ENCODE results near the gene ALDH4A1. TPM values are rescaled to one million over a fixed set of nuclear protein-coding genes. Genes with fewer than 3 reads are reported as not detected.

ALDH4A1 gene
- total RNA-seq, 1 donor from 2014 or later = 13.8 TPM

DNA sequence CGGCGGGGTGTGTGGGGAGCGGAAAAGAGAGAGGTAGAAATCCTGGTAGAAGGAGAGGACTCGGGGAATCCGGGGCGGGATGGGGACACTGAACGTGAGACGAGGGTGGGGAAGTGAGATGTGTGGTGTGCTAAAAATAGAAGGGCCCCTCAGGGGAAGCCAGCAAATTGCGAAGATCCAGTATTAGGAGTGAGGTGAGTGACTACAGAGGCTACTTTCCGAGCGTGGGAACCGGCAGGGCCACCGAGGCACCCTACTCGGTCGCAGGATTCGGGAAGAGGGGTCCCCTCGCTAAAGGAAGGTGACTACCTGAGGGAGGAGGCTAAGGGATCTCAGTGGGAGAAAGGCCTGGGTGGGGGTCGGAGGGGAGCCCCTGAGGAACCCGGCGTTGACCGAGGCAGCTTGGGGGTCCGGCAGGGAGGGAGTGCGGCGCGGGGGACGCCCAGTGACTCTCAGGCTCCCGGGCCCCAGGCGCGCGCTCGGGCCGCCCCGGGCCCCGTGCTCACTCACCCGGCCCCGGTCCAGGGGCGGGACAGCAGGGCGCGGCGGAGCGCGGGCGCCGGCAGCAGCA, 318 bp downstream of the ALDH4A1 start:
- H3K9me3 Mint-ChIP-seq (ENCODE audit: unreplicated experiment) = no peaks in the 10 kb centered on the region

DNA sequence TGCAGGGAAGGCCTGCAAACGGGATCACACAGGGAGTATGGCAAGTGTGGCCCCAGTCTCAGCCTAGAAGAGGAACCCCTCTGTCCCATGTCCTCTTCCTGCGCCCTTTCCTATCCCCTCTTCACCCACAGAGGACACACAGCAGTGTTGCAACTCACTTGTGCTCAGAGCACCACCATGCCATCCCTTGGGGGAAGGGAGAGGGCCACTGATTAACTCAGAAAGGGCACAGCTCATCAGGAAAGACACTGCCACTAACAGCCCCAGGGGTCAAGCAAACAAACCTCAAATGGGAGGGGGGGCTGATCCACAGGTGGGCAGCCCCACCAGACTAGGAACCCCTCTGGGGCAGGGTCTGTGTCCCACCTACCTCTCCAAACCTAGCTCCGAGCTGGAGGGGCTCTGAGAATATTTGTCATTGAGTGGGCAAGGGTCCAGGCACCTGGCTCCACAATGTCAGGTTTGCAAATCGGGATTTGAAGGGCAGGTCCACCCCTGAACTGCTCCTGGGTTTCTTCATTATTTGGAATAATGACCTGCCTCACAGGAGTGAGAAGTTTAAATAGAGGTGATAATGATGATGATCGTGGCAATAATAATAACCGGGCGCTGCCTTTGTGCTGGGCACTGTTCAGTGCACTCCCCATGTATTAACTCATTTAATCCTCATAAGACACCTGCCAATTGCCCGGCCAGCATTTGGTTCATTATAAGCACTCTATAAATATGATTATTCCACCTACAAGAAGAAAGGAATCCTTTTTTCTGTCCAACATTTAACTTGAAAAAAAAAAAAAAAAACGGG, 1.0 kb downstream of the ALDH4A1 start:
- Histone ChIP-seq H3K4me2 (ENCODE audit: low read length) (peak overlapping the region; percentile 96), H3K4me3 (ENCODE audit: insufficient read depth, low read depth, low read length) (peak overlapping the region; percentile 79), H3K9ac (ENCODE audit: low read length) (peak overlapping the region; percentile 90), H2AFZ (ENCODE audit: low read depth, low read length) (no peak overlapping the region), H3K27me3 (ENCODE audit: insufficient read depth, low read length) (no peaks in the 10 kb centered on the region), H4K20me1 (ENCODE audit: insufficient read depth, low read length) (peaks cover 30% of the 10 kb centered on the region), H3K36me3 (ENCODE audit: insufficient read depth, low read length) (peaks cover 7% of the 10 kb centered on the region), H3K9me3 (ENCODE audit: insufficient read depth, low read depth, low read length) (no peaks in the 10 kb centered on the region), H3K79me2 (ENCODE audit: insufficient read depth, low read length) (peaks cover 8% of the 10 kb centered on the region), H3K4me1 (ENCODE audit: insufficient read depth, low read length) (peaks cover 14% of the 10 kb centered on the region), H3K27ac (ENCODE audit: low read depth, low read length) (no peak overlapping the region)
- H3K27ac Mint-ChIP-seq (ENCODE audit: unreplicated experiment) = peak overlapping the region; percentile 94
- TF ChIP-seq CTCF (IDR thresholded peaks at IDR 0.05; ENCODE audit: insufficient read depth, low read depth, low read length) (no peak), EZH2 (IDR thresholded peaks at IDR 0.05; ENCODE audit: insufficient read depth, low read length) (no peak)
- H3K27me3 Mint-ChIP-seq (ENCODE audit: low read depth, unreplicated experiment) = no peaks in the 10 kb centered on the region
- DNase-seq (ENCODE audit: low read depth) (no peak), FAIRE-seq (no peak)
- H3K36me3 Mint-ChIP-seq (ENCODE audit: low read depth, unreplicated experiment) = peaks cover 8% of the 10 kb centered on the region
- H3K4me1 Mint-ChIP-seq (ENCODE audit: low read depth, unreplicated experiment) = no peaks in the 10 kb centered on the region
- peak overlapping the region; percentile 97 for H3K4me3 Mint-ChIP-seq (ENCODE audit: unreplicated experiment)
- no peaks in the 10 kb centered on the region for H3K9me3 Mint-ChIP-seq (ENCODE audit: unreplicated experiment)

More for the DNA sequence above, 318 bp downstream of the ALDH4A1 start:
- no peaks in the 10 kb centered on the region for H3K4me1 Mint-ChIP-seq (ENCODE audit: low read depth, unreplicated experiment)
- Histone ChIP-seq H3K4me2 (ENCODE audit: low read length) (peak overlapping the region; percentile 96), H3K79me2 (ENCODE audit: insufficient read depth, low read length) (peaks cover 8% of the 10 kb centered on the region), H4K20me1 (ENCODE audit: insufficient read depth, low read length) (peaks cover 35% of the 10 kb centered on the region), H3K27me3 (ENCODE audit: insufficient read depth, low read length) (no peaks in the 10 kb centered on the region), H3K36me3 (ENCODE audit: insufficient read depth, low read length) (peaks cover 11% of the 10 kb centered on the region), H3K9ac (ENCODE audit: low read length) (peak overlapping the region; percentile 90), H3K27ac (ENCODE audit: low read depth, low read length) (peak overlapping the region; percentile 91), H2AFZ (ENCODE audit: low read depth, low read length) (peak overlapping the region; percentile 74), H3K9me3 (ENCODE audit: insufficient read depth, low read depth, low read length) (no peaks in the 10 kb centered on the region), H3K4me3 (ENCODE audit: insufficient read depth, low read depth, low read length) (peak overlapping the region; percentile 79), H3K4me1 (ENCODE audit: insufficient read depth, low read length) (peaks cover 14% of the 10 kb centered on the region)
- H3K27me3 Mint-ChIP-seq (ENCODE audit: low read depth, unreplicated experiment) = no peaks in the 10 kb centered on the region
- peaks cover 8% of the 10 kb centered on the region for H3K36me3 Mint-ChIP-seq (ENCODE audit: low read depth, unreplicated experiment)
- TF ChIP-seq CTCF (IDR thresholded peaks at IDR 0.05; ENCODE audit: insufficient read depth, low read depth, low read length) = no peak
- no peak for TF ChIP-seq EZH2 (IDR thresholded peaks at IDR 0.05; ENCODE audit: insufficient read depth, low read length)
- H3K27ac Mint-ChIP-seq (ENCODE audit: unreplicated experiment) = peak overlapping the region; percentile 94
- no peak for FAIRE-seq
- no peak for DNase-seq (ENCODE audit: low read depth)
- peak overlapping the region; percentile 97 for H3K4me3 Mint-ChIP-seq (ENCODE audit: unreplicated experiment)

Measured in astrocyte (in vitro differentiated cells and primary cell).